Urinary bladder (tissue), 4 donors: ENCODE measurements around the gene CPSF6. TPM values are rescaled to one million over a fixed set of nuclear protein-coding genes. Genes with fewer than 3 reads are reported as not detected.
"Not testable (repeated sequence)": the region's sequence is repeated elsewhere in the genome, so short reads cannot be mapped to it uniquely, and the experiment has no call there.

Source experiments
- DNase-seq: peaks from one replicate; pipeline ENCODE4 v3.0.0-alpha.2; 2015; ENCODE audit errors: extremely low spot score
- H3K27ac ChIP-seq: one replicate; pipeline ENCODE4 v1.5.1; 2013; ENCODE audit warnings: low read depth, mild to moderate bottlenecking, moderate library complexity
- H3K36me3 ChIP-seq: one replicate; pipeline ENCODE4 v1.6.1; 2013; ENCODE audit warnings: mild to moderate bottlenecking, moderate library complexity; ENCODE audit not compliant: insufficient read depth
- H3K4me1 ChIP-seq: one replicate; pipeline ENCODE4 v1.6.1; 2013; ENCODE audit warnings: mild to moderate bottlenecking, moderate library complexity; ENCODE audit not compliant: insufficient read depth
- H3K4me3 ChIP-seq: one replicate; pipeline ENCODE4 v1.5.1; 2013; ENCODE audit warnings: low read depth, low read length
- WGBS: extraction: QIAGEN DNeasy Blood & Tissue Kit; methylation state at CpG from one replicate; pipeline ENCODE4 v1.1.7; 2013; 5-methylcytosine and 5-hydroxymethylcytosine counted together
- polyA plus RNA-seq: library from polyadenylated mRNA; stranded (reverse); fragments of 200-250 nt; gene quantifications from one replicate; pipeline ENCODE4 v1.2.3, GENCODE V29; 2013
- total RNA-seq: library from RNA; depleted of rRNA; stranded (reverse); fragments of >200 nt; gene quantifications from one replicate; pipeline ENCODE4 v1.2.3, GENCODE V29; 2014
- donor health status: healthy with polysubstance abuse.
- donor health status: healthy.

The CPSF6 gene
- total and polyA plus RNA-seq, 2 donors = 18.5 to 120 TPM

- H3K4me3 ChIP-seq = no peak overlapping the region
- 40% methylated on average over 5 of the region's 5 CpGs for WGBS
- no peak overlapping the region for H3K27ac ChIP-seq
- DNase-seq = no peak
- H3K36me3 ChIP-seq = no peaks in the 10 kb centered on the region
- H3K4me1 ChIP-seq = peaks cover 1% of the 10 kb centered on the region
Observed at GRCh38 chr12:69241438-69242092, 2.2 kb downstream of the CPSF6 start.

GRCh38 chr12:69243099-69244084 is 4.0 kb downstream of the CPSF6 start:
- peaks cover 1% of the 10 kb centered on the region for H3K4me1 ChIP-seq
- no peaks in the 10 kb centered on the region for H3K36me3 ChIP-seq
- WGBS = 66% methylated on average over 7 of the region's 7 CpGs
- no peak overlapping the region for H3K4me3 ChIP-seq
- no peak overlapping the region for H3K27ac ChIP-seq
- no peak for DNase-seq

- Histone ChIP-seq H3K4me3 (no peak overlapping the region), H3K27ac (no peak overlapping the region), H3K36me3 (no peaks in the 10 kb centered on the region), H3K4me1 (no peaks in the 10 kb centered on the region)
- no peak for DNase-seq
- WGBS = 82% methylated on average over 3 of the region's 3 CpGs
Observed at GRCh38 chr12:69247268-69248018, 8.1 kb downstream of the CPSF6 start.

- Histone ChIP-seq H3K4me3 (no peak overlapping the region), H3K27ac (no peak overlapping the region), H3K36me3 (peaks cover 2% of the 10 kb centered on the region), H3K4me1 (no peaks in the 10 kb centered on the region)
- 17% methylated on average over 1 of the region's 1 CpG for WGBS
- no peak for DNase-seq
Observed at GRCh38 chr12:69252033-69252432, 12.7 kb downstream of the CPSF6 start.

- H3K36me3 ChIP-seq = peaks cover 5% of the 10 kb centered on the region
- H3K4me3 ChIP-seq = no peak overlapping the region
- no peak overlapping the region for H3K27ac ChIP-seq
- H3K4me1 ChIP-seq = no peaks in the 10 kb centered on the region
- no peak for DNase-seq
Observed at GRCh38 chr12:69254046-69254445, 14.7 kb downstream of the CPSF6 start.

- no peak for DNase-seq
- no peaks in the 10 kb centered on the region for H3K4me1 ChIP-seq
- no peak overlapping the region for H3K27ac ChIP-seq
- H3K4me3 ChIP-seq = no peak overlapping the region
- H3K36me3 ChIP-seq = peaks cover 5% of the 10 kb centered on the region
- 96% methylated on average over 2 of the region's 2 CpGs for WGBS
Observed at GRCh38 chr12:69254862-69255261, 15.5 kb downstream of the CPSF6 start.

GRCh38 chr12:69258655-69259054 is 19.3 kb downstream of the CPSF6 start:
- 94% methylated on average over 10 of the region's 10 CpGs for WGBS
- Histone ChIP-seq H3K4me3 (no peak overlapping the region), H3K4me1 (no peaks in the 10 kb centered on the region), H3K36me3 (peaks cover 5% of the 10 kb centered on the region), H3K27ac (no peak overlapping the region)
- no peak for DNase-seq

GRCh38 chr12:69262264-69262974 is 23.1 kb downstream of the CPSF6 start:
- DNase-seq = no peak
- no peaks in the 10 kb centered on the region for H3K4me1 ChIP-seq
- no peak overlapping the region for H3K27ac ChIP-seq
- H3K4me3 ChIP-seq = no peak overlapping the region
- H3K36me3 ChIP-seq = peaks cover 3% of the 10 kb centered on the region
- 97% methylated on average over 20 of the region's 20 CpGs for WGBS

GRCh38 chr12:69265205-69265604 is 25.8 kb downstream of the CPSF6 start:
- no peak overlapping the region for H3K27ac ChIP-seq
- no peaks in the 10 kb centered on the region for H3K36me3 ChIP-seq
- DNase-seq = no peak
- WGBS = 93% methylated on average over 3 of the region's 3 CpGs
- no peaks in the 10 kb centered on the region for H3K4me1 ChIP-seq
- no peak overlapping the region for H3K4me3 ChIP-seq

- H3K4me3 ChIP-seq, DNase-seq, H3K27ac ChIP-seq, H3K4me1 ChIP-seq, H3K36me3 ChIP-seq: not testable (repeated sequence)
- 94% methylated on average over 8 of the region's 8 CpGs for WGBS
Observed at GRCh38 chr12:69265633-69266032, 26.3 kb downstream of the CPSF6 start.

- DNase-seq = no peak
- WGBS = 66% methylated on average over 3 of the region's 3 CpGs
- H3K4me1 ChIP-seq = no peaks in the 10 kb centered on the region
- H3K4me3 ChIP-seq = no peak overlapping the region
- no peaks in the 10 kb centered on the region for H3K36me3 ChIP-seq
- H3K27ac ChIP-seq = no peak overlapping the region
Observed at GRCh38 chr12:69266036-69266635, 26.8 kb downstream of the CPSF6 start.

GRCh38 chr12:69269736-69270135 is 30.4 kb downstream of the CPSF6 start:
- WGBS = 75% methylated on average over 2 of the region's 2 CpGs
- Histone ChIP-seq H3K4me3 (no peak overlapping the region), H3K4me1 (no peaks in the 10 kb centered on the region), H3K36me3 (no peaks in the 10 kb centered on the region), H3K27ac (no peak overlapping the region)
- no peak for DNase-seq

- no peaks in the 10 kb centered on the region for H3K4me1 ChIP-seq
- WGBS = 91% methylated on average over 5 of the region's 5 CpGs
- DNase-seq = no peak
- no peak overlapping the region for H3K27ac ChIP-seq
- H3K4me3 ChIP-seq = no peak overlapping the region
- no peaks in the 10 kb centered on the region for H3K36me3 ChIP-seq
Observed at GRCh38 chr12:69272511-69272910, 33.1 kb downstream of the CPSF6 start.
